HG02840 (cell line): ENCODE measurements around the gene CHCHD6.

Experiments
- ATAC-seq: cut with Tn5 transposase; IDR thresholded peaks from one replicate; pipeline ENCODE4 v1.9.1; 2021; ENCODE audit warnings: mild to moderate bottlenecking, moderate library complexity, moderate number of reproducible peaks; ENCODE audit not compliant: unreplicated experiment, low FRiP score

CHCHD6 gene

DNA sequence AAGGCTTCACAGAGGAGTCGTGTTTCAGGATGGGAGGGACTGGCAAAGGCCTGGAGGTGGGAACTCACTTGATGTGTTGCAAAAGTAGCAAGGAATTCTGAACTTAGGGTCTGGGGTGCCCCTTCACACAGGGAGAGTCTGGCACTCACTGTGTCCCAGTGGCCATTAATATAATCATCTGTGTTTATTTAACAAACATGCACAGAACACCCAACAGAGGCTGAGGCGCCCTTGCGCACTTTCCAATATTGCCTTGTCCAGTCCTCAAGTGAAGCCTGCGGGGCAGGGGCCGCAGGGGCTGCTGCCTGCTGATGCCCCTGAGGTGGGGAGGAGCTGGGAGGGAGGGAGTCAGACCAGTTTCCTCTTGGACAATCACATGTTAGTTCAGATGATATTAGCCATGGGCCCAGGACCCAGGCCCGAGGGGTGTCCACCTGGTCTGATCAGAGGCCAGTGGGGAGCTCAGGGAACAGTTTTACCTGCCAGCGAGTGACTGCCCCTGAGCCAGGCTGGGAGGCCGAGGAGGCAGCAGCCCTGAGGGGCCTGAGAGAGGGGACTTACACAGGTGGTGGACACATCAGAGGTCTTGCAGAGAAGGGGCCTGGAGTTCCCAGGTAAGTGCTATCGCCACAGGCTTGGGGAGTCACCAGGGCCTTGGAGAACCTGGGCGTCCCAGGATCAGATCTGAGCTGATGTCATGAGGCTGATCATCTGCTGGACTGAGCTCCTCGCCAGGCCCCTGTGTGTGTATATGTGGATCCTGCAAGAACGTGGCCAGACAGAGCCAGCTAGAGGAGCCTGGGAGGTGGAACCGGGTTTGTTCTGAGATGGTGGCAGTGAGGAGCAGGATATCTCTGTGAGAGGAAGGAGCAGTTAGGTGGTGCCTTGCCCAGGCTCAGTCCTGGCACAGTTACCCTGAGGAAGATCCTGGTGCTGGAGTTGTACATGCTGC, 35.3 kb upstream of the CHCHD6 start:
- ATAC-seq, result no peak

DNA sequence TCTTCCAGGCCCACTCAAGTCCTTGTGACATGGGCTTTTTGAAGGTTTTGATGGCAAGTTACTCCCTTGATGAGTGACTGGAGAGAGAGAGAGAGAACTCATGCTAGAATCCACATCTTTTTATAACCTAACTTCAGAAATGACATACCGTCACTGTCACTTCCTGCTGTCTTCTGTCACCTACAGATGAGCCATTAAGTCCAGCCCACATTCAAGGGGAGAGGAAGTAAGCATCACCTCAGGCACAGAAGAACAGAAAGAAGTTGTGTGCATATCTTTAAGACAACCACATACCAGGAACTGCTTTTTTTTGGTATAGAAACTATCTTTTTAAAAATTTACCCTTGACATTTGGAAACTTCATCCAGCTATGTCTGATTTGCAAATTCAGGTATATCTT, 32.5 kb upstream of the CHCHD6 start:
- no peak for ATAC-seq

DNA sequence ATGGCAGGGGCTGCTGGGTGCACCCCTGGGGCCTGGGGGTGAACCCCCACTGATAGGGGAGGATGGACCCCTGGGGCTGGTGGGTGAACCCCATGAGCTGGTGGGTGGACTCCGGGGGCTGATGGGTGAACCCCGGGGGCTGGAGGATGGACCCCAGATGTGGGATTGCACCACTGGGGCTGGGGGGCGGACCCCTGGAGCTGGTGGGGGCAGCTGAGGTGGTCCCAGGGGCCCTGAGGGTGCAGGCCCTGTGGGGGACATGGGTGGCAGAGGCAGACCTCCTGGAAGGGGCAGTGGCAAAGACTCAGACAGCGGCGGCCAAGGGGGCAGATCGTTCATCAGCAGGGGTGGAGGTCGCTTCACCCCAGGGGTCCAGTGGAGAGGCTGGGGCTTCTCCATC, 31.7 kb upstream of the CHCHD6 start:
- no peak for ATAC-seq

DNA sequence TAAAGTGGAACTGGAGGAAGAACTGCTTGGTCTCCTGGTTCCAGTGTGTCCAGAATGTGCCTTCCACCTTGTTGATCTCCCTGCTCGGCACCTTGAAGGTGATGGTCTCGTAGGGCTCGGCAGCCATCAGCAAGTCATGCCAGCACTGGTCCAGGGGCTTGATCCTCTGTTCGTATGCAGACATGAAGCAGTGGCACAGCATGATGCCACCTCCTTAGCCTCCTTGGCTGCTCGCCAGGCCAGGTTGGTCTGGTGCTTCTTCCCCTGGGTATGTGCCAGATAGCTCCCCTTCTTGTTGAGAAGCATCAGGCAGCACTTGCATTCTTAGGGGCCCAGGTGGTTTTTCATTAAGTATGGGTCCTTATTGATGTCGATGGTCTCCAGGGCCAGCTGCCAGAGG, 31.3 kb upstream of the CHCHD6 start:
- no peak for ATAC-seq

DNA sequence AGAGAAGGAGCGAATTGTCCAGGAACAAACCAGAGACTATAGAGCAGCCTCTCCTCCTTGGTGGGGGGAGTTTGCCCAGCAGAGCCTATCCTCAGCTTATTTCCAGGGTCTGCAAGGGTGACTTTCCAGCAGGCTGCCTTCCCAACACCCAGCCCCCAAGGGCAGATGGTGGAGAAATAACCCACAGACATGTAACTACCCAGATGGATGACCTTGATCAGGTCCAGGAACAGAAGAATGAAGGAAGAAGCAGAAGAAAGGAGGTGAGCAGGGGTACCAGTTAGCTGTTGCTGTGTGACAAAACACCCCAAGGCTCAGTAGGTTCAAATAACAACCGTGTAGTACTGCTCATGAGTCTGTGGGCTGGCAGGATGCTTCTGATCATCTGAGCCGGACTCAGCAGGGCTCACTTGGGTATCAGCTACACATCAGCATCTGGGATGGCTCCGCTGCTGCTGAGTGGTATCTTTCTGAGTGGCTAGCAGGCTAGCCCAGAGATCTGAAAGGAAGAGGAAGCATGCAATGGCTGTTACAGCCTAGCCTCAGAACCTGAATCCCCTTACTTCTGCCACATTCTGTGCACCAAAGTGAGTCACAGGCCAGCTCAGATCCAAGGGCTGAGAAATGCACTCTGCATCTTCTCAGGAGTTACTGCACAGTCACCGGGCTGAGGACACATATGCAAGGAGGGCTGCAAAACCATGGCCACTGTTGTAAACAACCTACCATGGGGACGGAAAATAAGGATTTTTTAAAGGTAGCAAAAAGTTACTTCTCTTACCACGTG, 26.9 kb upstream of the CHCHD6 start:
- ATAC-seq, result no peak

DNA sequence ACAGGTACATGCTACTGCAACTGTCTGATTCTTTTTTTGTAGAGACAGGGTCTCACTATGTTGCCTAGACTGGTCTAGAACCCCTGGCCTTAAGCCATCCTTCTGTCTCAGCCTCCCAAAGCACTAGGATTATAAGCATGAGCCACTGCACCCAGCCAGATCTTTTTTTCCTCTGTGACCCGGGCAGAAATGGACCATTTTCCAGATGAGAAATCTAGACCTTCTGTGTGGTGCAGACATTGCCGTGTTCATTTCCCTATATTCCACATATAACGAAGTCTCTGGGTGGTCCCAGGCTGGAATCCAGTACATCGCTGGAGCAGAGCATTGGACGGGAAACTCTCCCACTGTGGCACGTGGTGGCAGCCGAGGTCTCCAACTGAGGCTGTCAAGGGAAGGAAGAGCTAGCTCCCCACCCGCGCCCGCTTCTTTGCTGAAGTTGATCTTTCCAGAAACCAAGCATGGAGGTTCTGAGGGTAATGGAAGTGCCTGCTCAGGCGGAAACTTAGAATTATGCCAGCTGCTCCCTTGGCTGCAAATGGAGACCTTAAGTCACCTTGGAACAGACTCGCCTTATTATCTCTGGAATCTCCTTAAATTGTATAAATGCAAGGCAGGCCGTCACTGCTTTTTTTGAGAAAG, 26.1 kb upstream of the CHCHD6 start:
- ATAC-seq, result no peak

DNA sequence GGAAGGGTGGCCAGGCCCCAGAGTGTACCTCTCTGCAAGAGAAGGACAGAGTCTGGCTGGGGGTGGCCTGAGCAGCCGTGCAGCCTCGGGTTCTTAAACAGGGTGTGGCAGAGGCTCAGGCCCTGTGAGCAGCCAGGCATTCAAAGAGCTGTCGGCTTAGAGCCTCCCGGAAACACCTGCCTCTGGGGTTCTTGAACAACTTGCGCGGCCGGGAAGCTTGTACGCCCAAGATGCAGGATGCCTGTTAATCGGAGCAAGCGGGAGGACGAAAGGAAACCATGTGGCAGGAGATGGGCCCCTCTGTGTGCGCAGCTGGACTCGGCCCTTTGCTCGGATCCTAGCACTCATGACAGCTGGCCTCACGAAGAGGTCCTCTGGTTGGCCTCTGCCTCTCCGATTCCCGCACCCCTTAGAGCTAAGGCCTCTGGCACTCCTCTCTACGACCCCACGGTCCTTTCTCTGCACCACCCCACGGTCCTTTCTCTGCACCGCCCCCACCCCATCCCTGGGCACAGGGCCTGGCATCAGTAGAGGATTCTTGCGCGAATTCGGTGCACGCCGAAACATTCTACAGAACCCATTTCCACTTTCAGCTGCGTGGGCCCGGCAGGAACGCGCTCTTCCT, 25.2 kb upstream of the CHCHD6 start:
- ATAC-seq, result no peak

DNA sequence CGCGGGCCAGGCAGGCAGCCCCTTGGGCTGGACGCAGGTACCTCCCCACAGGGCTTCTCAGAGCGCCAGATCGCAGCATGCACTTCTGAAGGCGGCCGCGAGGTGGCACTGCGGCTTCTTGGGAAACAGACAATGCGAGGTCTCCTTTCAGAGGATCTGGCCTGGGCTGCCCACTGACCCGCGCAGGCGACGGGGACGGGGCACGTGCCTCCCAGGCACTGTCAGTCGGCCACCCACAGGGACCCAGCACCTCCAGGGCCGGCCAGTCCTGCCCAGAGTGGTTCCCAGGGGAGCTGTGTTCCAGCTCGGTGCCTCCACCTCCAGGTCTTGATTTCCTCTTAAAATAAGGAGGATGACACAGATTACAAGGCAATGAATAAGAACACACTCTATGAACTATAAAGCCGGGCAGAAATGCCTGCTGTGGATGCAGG, 24.7 kb upstream of the CHCHD6 start:
- ATAC-seq, result no peak

DNA sequence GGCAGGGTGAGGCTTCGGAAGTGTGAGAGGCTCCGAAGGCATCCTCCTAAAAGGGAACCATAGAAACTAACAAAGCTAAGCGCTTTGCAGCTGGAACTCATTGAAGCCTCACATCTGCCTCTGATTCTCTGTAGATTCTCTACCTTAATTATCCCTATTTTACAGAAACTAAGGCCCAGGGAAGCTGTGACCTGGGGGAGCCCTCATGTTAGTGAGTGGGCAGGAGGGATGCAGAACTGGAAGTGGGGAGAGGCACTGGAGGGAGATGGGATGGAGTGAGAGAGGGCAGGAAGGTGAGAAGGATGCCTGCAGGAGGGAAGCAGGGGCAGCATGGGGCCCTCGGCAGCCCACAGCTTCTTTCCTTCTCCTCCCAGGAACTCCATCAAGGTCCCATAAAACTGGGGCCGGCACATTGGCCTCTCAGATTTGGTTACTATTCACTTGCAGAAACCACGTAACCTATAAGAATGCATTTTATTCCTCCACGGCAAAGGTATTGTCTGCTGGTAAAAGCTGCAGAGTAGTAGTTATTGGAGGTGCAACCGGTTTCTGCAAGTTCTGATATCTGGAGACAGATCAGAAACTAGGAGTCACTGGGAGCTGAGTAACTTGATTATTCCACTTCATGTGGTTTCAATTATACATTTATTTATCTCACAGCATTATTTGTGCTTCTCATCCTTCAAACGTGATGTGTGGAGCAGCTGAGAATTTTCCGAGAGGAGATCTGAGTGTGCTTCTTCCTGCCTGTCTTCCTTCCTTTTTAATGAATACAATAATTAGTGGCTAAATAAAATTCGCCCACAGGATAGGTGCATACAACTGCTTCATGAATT, 24.0 kb upstream of the CHCHD6 start:
- no peak for ATAC-seq

DNA sequence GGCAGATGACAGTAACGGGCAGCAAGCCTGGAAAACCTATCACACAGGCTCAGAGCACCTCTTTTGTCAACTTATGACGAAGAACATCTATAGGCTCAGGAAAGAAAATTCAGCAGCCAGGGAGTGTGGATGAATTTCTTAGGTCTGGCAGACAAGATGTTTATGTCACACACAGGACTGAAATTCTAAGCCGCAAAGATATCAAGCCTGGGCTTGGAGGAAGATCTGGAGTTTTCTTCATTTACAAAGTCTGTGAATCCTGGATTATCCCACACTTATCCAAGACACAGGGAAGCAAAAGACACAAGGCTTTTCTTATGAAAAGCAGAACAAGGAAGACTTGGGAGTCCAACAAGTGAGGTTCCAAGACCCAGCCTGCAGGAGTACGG, 23.4 kb upstream of the CHCHD6 start:
- ATAC-seq, result no peak

DNA sequence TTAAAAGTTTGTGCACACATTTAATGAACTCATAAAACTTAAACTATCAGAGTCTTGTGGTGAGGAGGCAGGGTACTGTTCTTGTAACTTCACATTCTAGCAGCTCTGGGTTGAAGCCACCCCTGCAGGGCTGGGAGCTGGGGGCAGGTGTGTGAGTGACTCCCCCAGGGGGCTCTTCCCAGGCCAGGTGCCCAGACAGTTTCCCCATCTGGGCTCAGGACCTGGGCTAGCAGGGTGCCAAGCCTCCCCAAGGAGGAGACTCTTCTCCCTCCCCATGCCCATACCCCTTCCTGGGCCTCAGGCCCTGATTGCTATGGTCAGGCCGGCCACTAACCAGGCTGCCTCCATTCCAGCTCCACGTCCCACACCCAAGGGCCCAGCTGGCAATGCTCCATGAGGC, 22.0 kb upstream of the CHCHD6 start:
- ATAC-seq, result no peak

DNA sequence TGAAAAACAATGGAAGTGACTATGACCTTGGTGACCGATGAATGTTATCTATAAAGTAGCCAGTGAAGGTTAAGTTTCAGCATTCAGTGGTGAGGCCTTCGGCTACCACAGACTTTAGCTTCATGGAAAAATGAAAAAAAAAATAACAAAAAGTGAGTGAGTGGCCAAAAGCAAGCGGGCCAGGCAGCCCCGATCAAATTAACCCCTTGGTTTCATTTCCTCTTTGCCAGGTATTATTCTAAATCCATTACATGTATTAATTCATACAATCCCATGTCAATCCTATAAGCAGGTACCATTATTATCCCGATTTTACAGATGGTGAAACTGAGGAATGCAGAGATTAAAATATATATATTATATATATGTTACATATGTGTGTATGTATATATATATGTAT, 21.0 kb upstream of the CHCHD6 start:
- no peak for ATAC-seq

DNA sequence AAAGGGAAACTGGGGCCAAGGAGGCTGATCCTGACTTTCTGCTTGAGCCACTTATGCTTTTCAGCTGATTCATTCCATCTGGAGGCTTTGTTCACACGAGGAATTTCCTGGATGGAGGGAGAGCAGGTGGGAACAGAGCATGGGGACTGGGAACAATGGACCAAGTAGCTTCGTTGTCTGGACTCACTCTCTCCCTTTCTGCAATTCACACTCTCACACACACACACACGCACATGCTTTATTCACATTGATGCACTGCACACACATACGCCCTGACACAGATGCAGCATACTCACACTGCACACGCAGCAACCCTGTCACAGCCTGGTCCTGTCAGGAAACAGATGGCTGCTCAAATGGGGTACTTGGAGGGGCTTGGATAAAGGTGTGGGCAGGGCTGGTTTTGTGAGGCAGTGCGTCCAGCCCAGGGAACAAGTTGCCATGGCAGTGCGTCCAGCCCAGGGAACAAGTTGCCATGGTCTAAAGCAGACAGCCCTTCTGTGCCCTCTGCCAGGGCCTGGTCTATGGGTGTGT, 19.8 kb upstream of the CHCHD6 start:
- no peak for ATAC-seq

DNA sequence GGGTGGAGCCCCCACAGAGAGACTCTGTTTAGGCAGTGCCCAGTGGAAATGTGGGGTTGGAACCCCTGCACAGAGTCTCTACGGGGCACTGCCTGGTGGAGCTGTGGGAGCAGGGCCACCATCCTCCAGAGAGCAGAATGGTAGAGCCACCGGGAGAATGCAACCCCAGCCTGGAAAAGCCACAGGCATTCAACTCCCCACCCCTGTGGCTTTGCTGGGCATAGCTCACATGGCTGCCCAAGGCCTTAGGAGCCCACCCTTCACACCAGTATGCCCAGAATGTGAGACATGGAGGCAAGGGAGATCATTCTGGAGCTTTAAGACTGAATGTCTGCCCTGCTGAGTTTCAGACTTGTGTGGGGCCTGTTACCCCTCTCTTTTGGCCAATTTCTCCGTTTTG, 19.0 kb upstream of the CHCHD6 start:
- no peak for ATAC-seq

DNA sequence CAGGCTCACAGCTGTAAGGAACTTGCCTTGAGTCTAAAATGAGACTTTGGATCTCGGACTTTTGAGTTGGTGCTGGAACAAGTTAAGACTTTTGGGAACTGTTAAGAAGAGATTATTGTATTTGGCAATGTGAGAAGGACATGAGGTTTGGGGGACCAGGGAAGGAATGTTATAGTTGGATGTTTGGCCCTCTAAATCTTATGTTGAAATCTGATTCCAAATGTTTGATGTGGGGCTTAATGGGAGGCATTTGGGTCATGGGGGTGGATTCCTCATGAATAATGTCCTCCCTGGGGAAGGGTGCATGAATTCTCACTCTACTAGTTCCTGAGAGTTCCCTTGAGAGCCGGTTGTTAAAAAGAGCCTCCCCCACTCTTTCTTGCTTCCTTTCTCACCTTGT, 18.5 kb upstream of the CHCHD6 start:
- no peak for ATAC-seq

DNA sequence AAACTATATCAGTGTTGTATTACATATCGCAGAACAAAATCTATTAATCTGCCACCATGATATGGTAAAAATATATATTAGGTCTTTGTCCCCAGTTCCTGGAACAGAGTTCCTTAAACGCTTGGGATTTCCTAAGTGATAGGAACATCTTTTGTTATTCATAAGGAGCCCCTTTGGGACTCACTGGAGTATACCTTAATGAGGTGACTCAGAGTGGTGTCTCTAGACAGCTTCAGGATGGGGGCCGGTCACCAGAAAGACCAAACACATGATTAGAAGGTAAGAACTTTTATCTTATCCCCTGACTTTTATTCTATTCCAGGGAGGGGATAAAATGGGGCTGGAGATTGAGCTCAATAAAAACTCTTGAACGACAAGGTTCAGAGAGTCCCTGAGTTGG, 12.3 kb upstream of the CHCHD6 start:
- ATAC-seq, result no peak

DNA sequence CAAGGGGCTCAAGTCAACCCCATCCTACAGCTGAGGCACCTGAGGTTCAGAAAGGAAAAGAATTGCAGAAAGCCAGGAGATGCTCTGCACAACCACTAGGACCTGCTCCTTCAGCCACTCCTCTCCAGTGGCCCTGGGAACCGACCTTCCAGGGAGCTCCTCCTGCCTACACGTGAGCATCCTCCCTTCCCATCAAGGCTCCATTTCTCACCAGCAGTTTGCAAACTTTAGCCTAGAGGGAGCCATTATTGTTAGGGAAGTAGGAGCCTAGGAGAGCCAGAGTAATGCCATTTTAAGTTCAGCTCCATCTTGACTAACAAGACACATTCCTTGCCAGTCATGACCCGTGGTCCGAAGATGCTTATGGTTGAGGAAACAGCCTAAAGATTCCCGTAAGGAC, 11.2 kb upstream of the CHCHD6 start:
- ATAC-seq, result no peak

DNA sequence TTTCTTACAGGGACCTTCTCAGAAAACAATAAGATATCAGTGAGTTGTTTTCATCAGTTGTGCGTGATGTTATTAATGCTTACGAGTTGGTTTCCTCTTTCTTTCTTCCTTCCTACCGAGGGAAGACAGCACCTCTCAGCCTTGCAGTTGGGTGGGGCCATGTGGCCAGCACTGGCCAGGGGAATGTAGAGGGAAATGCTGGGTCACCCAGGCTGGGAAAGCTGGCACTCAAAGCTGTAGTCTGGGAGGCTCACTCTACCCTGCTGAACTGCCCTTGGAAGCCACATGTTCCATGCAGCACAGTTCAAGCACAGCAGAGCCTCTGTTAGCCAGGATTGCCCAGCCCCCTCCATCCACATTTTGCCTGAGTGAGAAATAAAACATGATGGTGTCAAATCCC, 10.1 kb upstream of the CHCHD6 start:
- ATAC-seq, result no peak

DNA sequence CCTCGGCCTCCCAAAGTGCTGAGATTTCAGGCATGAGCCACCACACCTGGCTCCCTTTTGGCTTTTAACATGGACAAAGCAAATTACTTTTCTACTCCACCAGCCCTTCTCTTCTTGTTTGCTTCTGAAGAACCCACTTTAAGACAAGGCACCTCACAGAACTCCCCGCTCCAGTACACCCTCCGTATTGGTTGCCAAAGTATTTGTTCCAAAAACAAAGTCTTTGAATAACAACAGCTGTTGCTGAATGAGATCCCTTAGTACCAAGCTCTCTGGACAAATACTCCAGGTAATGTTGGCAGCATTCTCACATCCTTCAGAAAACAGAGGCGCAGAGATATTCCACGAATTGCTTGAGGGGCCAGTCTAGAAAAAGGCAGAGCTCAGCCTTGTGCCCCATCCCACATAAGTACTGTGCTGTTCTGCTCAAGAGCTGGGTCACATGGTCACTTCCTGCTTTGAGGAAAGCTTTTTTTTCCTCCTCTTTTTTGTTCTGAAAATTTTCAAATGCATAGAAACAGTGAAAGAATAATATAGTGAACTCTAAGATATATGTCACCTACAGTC, 7.3 kb upstream of the CHCHD6 start:
- no peak for ATAC-seq
